B cell (primary cell): ENCODE data around the gene PLAAT5.

Source experiments
- EZH2 ChIP-seq: IDR thresholded peaks from 2 replicates; pipeline ENCODE4 v1.6.1; 2012; ENCODE audit warnings: borderline replicate concordance, low read depth, mild to moderate bottlenecking, moderate library complexity, low read length; ENCODE audit not compliant: insufficient read depth, poor library complexity, severe bottlenecking
- TF ChIP-seq, protein P1 (sequence below): fragments of 200-600 bp; IDR thresholded peaks from one replicate; pipeline ENCODE4 v1.8.0; 2022; ENCODE audit warnings: antibody characterized with exemption, mild to moderate bottlenecking

DNA sequence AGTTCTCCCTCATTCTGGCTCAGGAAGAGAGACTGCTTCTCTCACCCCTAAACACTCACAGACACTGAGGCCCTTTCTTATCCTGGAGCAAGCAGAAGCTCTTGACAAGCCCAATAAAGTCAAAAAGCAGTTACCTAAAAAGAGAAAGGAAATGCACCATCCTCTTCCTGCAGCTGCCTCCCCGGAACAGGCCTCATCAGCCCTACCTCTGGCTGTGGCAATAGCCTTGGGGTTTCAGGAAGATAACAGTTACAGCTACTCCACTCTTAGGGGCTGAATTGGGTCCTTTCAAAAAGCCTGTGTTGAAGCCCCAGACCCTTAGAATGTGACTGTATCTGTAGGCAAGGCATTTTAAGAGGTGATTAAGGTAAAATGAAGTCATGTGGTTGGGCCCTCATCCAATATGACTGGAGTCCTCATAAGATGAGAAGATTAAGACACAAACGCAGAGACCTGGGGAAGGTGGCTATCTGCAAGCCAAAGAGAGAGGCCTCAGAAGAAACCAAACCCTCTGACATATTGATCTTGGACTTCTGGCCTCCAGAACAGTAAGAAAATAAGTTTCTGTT lies 11.4 kb upstream of the PLAAT5 start:
- TF ChIP-seq, protein P1, sequence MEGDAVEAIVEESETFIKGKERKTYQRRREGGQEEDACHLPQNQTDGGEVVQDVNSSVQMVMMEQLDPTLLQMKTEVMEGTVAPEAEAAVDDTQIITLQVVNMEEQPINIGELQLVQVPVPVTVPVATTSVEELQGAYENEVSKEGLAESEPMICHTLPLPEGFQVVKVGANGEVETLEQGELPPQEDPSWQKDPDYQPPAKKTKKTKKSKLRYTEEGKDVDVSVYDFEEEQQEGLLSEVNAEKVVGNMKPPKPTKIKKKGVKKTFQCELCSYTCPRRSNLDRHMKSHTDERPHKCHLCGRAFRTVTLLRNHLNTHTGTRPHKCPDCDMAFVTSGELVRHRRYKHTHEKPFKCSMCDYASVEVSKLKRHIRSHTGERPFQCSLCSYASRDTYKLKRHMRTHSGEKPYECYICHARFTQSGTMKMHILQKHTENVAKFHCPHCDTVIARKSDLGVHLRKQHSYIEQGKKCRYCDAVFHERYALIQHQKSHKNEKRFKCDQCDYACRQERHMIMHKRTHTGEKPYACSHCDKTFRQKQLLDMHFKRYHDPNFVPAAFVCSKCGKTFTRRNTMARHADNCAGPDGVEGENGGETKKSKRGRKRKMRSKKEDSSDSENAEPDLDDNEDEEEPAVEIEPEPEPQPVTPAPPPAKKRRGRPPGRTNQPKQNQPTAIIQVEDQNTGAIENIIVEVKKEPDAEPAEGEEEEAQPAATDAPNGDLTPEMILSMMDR = no peak
- TF ChIP-seq EZH2 = no peak
